CD4-positive, alpha-beta T cell treated with Interleukin-17A for 4 hours (primary cell): ENCODE data around the gene GRIK3.

Source experiments
- DNase-seq: peaks from one replicate; pipeline ENCODE4 v3.0.0-alpha.2; 2020; ENCODE audit warnings: mixed read lengths

The GRIK3 gene

GRCh38 chr1:37042506-37042905, 8.2 kb upstream of the GRIK3 start:
- DNase-seq: no peak

GRCh38 chr1:37041483-37041882, 7.2 kb upstream of the GRIK3 start:
- no peak for DNase-seq

- DNase-seq: no peak
Observed at GRCh38 chr1:37040773-37041172, 6.5 kb upstream of the GRIK3 start.

GRCh38 chr1:37040261-37040660, 5.9 kb upstream of the GRIK3 start:
- DNase-seq: no peak

- no peak for DNase-seq
Observed at GRCh38 chr1:37038227-37039093, 4.1 kb upstream of the GRIK3 start.

DNA sequence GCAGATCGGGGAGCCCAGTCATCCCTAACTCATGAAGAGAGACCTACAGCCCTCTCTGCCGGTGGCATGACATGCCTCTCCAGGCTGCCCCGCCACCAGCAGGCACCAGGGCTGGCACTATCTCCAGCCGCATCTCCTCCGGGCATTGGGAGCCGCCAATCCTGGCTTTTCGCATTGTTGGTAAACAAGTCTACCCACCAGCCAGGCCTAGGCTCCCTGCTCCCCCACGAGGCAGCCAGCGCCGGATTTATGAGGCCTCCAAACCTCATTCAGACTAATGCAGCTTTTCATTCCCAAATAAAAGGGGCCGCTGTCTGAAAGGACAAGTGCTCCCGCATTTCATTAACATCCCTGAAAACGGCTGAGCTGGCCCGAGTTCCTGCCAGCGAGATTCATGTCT, 3.4 kb upstream of the GRIK3 start:
- DNase-seq: no peak

- no peak for DNase-seq
Observed at GRCh38 chr1:37036667-37037053, 2.3 kb upstream of the GRIK3 start.

- no peak for DNase-seq
Observed at GRCh38 chr1:37035796-37036666, 1.7 kb upstream of the GRIK3 start.

DNA sequence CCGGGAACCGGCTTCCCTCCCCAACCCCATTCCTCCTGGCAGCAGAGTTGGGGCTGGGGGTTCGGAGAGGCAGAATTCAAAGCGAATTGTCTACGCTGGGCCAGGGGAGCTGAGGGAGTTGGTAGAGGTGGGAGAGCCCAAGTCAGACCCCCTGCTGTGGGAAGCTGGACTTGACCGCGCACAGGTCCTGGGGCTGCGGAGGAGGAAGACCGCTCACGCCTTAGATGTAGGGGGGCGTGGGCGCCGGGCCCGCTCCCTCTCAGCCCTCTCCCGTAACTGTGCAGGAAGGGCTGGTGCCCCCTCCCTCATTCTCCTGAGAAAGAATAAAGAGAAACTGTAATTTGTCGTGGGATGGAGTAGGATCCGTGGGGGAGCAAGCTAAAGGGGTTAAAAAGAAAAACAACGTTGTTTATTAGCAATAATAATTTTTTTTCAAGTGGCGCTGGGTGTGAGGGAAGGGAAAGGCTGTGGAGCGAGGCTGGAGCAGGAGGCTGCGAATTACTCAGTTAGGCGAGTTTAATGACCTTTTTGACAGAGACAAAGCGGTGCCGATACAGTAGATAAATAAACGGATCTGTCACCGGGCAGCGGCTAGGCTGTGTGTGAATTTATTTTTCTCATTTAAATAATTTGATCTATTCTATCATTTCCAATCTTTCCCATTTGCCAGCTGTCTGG, 838 bp upstream of the GRIK3 start:
- no peak for DNase-seq

GRCh38 chr1:37033355-37034101, 787 bp downstream of the GRIK3 start:
- DNase-seq: no peak

DNA sequence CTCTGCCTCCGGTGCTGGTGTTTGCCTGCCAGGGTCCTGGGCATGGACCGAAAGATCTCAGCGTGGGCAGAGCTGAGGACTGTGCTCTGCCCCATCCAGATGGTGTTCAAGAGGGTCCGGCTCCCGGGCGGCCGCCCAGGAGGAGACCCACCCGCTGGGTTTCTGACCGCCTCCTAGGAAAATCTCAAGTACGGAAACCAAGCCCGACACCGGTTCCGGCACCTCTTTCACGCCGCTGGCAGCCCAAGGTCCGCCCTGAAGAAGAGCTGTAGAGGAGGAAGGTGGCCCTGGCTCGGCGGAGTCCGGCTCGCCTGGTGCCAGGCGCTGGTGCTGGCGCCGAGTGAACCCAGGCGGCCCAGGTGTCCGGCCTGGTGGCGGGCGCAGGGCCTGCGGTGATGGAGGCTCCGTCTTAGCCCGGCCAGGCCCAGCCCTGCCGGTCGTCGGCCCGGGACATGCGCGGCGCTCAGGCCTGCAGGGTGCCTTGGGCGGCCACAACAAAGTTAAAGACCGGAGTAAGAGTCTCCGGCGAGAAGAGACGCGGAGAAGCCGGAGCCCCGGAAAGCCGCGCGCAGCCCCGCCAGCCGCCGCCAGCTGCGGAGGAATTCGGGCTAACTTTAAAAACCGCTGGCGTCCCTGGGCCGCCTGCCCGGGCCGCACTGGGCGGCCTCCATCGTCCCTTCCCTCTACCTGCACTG, 1.5 kb downstream of the GRIK3 start:
- no peak for DNase-seq

- no peak for DNase-seq
Observed at GRCh38 chr1:37031871-37032270, 2.4 kb downstream of the GRIK3 start.

DNA sequence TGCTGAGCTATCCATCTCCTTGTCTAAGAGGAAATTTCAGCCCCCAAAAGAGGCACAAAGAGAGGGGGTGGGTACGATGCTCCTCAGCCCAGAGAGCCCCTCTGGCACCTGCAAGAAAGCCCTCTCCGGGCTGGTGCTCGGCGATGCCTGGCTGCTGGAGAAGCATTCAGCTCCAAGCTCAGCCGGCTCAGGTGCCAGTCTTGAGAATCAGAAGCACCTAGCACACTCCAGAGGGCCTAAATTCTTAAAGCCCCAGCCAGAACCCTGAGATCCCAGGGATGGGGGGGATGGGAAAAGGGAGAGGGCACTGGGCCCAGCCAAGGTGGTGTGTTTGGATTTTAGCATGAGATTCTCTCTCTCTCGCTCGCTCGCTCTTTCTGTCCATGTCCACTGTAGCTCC, 2.9 kb downstream of the GRIK3 start:
- DNase-seq: no peak

DNA sequence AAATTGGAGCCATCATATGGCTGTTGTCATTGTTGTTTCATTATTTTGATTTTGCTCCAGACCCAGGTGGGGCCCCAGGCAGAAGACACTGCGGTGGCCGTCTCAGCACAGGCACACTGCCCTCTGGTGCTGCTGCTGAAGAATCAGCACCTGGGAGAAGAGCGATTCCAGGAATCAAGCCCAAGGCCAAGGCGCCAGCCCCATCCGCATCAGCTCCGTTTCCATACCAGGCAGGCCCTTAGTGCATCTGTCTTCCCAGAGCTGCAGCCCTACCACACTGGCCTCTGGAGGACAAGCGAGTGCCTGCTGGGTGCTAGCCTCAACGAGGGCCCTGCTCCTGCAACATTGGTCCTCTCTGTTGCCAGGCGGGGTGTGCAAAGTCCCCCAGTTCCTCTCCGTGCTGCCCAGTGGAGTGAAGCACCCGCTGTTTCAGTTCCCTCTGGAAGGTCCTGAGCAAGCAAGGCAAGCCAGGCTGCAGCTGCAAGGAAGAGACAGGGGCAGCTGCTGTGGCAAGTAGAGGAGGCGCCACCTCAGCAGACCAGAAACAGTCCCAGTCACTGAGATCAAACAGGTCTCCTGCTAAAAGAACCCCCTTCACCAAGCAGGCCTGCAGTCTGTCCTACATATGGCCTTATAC, 5.2 kb downstream of the GRIK3 start:
- DNase-seq: no peak

DNA sequence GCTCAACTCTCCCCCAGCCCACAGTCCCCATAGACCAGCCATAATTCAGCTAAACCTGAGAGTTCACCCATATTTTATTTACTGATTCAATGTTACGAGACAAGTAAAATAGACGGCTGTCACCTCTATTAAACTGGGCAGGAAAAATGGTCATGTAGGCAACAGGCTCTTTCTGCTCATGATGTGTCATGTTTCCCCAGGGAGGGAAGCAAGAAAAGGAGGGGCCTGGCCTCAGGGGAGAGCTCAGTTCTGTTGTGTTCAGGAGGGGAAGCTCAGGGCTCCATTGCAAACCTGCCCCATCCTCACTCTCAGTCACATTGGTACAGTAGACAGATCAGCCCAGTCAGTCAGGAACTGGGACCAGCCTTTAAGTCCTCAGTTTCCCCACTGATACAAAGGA, 12.8 kb downstream of the GRIK3 start:
- DNase-seq: no peak

- no peak for DNase-seq
Observed at GRCh38 chr1:37020653-37021277, 13.6 kb downstream of the GRIK3 start.

DNA sequence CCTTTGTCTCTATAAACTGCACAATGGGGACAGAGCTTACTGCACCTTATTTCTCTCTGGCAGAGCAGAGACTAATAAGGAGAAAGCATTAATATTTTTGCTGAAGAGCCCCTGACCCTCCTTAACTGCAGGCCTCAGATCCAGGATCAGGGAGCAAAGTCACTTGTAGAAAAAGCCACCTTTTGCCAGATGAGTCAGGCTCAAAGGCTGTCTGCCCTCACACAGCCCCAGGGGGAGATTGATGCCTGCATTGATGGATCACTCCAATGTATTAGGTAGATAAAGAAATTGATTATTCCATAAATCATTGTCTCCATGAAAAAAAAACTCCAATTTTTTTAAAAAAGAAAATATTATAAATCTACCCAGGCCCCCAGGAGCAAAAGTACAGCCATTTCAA, 15.8 kb downstream of the GRIK3 start:
- DNase-seq: no peak

DNA sequence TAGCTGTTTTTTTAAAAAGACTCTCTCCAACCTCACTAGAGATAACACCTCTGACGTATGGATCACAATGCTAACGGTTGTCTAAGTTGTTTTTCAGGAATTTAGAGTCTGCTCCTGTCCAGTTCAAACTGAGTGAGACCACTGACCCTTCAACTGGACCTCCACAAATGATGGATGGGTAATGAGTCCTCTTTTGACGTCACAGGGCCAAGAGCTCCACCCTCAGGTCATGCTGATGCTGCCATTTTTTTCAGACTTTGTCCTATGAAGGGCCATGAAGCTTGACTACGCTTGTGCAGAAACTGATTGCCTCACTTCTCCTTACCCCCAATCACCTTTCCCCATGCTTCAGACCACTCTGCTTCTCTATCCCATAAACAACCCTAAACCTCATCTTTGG, 16.6 kb downstream of the GRIK3 start:
- no peak for DNase-seq

- DNase-seq: no peak
Observed at GRCh38 chr1:37016121-37016520, 18.2 kb downstream of the GRIK3 start.

GRCh38 chr1:37015713-37016112, 18.6 kb downstream of the GRIK3 start:
- no peak for DNase-seq

DNA sequence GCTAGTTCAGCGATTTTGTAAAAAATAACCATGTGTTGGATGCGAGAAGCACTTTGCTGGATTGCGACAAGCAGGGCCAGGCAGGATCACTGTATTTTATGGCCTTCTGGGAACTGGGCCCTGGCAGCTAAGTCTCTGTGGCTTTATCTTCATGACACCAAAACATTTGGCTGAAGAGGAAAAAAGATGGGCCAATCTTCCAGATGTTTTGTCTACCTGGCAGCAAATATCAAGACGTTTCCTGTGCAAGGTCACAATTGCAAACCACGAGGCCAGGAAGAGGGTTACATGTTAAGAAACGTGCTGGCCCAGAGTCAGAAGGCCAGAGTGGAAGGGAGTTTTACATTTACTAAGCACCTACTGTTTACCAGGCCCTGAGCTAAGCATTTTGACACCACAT, 22.1 kb downstream of the GRIK3 start:
- DNase-seq: no peak
